Jurkat, Clone E6-1 (cell line): ENCODE results near the gene ALOX15. TPM values are rescaled to one million over a fixed set of nuclear protein-coding genes. Genes with fewer than 3 reads are reported as not detected.
"Not testable (repeated sequence)": the region's sequence is repeated elsewhere in the genome, so short reads cannot be mapped to it uniquely, and the experiment has no call there.

Experiments
- DNase-seq: peaks from one replicate; pipeline ENCODE4 v3.0.0-alpha.2; 2011; ENCODE audit warnings: low read depth, low spot score
- H3K4me3 ChIP-seq: 2 replicates; pipeline ENCODE4 v1.5.1; 2011; ENCODE audit warnings: mild to moderate bottlenecking, low read length, control low read depth, moderate library complexity
- polyA plus RNA-seq: library from polyadenylated mRNA; unstranded; fragments of >200 nt; gene quantifications from one replicate; pipeline ENCODE4 v1.2.1, GENCODE V29; 2012; ENCODE audit warnings: missing spikeins; ENCODE audit not compliant: insufficient read length, insufficient read depth

ALOX15 gene
- 1.7 TPM for polyA plus RNA-seq

GRCh38 chr17:4641297-4642195 is at the start of gene ALOX15:
Gene ALOX15 (minus strand): TSS chr17:4641678. CDS start chr17:4641651, 27 bp downstream.
- DNase-seq = no peak
- no peak within 1 kb of the TSS for H3K4me3 ChIP-seq

GRCh38 chr17:4690745-4691144 is 49.3 kb upstream of the ALOX15 start:
- H3K4me3 ChIP-seq = no peak overlapping the region
- DNase-seq = no peak

GRCh38 chr17:4689872-4690271 is 48.4 kb upstream of the ALOX15 start:
- H3K4me3 ChIP-seq, DNase-seq: not testable (repeated sequence)

GRCh38 chr17:4683739-4684138 is 42.3 kb upstream of the ALOX15 start:
- not testable (repeated sequence) for H3K4me3 ChIP-seq, DNase-seq

GRCh38 chr17:4679658-4680057 is 38.2 kb upstream of the ALOX15 start:
- H3K4me3 ChIP-seq = no peak overlapping the region
- DNase-seq = no peak

- no peak for DNase-seq
- H3K4me3 ChIP-seq = no peak overlapping the region
Observed at GRCh38 chr17:4678448-4679026, 37.1 kb upstream of the ALOX15 start.

- DNase-seq = no peak
- H3K4me3 ChIP-seq = no peak overlapping the region
Observed at GRCh38 chr17:4676791-4677190, 35.3 kb upstream of the ALOX15 start.

GRCh38 chr17:4675791-4676190 is 34.3 kb upstream of the ALOX15 start:
- DNase-seq = no peak
- H3K4me3 ChIP-seq = no peak overlapping the region

- no peak overlapping the region for H3K4me3 ChIP-seq
- DNase-seq = no peak
Observed at GRCh38 chr17:4674685-4674998, 33.2 kb upstream of the ALOX15 start.

- no peak for DNase-seq
- H3K4me3 ChIP-seq = no peak overlapping the region
Observed at GRCh38 chr17:4673986-4674684, 32.7 kb upstream of the ALOX15 start.

- no peak overlapping the region for H3K4me3 ChIP-seq
- DNase-seq = no peak
Observed at GRCh38 chr17:4673169-4673568, 31.7 kb upstream of the ALOX15 start.

GRCh38 chr17:4672751-4673150 is 31.3 kb upstream of the ALOX15 start:
- H3K4me3 ChIP-seq = no peak overlapping the region
- no peak for DNase-seq

GRCh38 chr17:4672055-4672630 is 30.7 kb upstream of the ALOX15 start:
- no peak for DNase-seq
- no peak overlapping the region for H3K4me3 ChIP-seq

- no peak for DNase-seq
- H3K4me3 ChIP-seq = no peak overlapping the region
Observed at GRCh38 chr17:4667166-4667565, 25.7 kb upstream of the ALOX15 start.

GRCh38 chr17:4666296-4666695 is 24.8 kb upstream of the ALOX15 start:
- no peak overlapping the region for H3K4me3 ChIP-seq

GRCh38 chr17:4665027-4665426 is 23.5 kb upstream of the ALOX15 start:
- H3K4me3 ChIP-seq = no peak overlapping the region
- no peak for DNase-seq

More at GRCh38 chr17:4666296-4666695, 24.8 kb upstream of the ALOX15 start:
- DNase-seq = no peak

GRCh38 chr17:4664230-4664629 is 22.8 kb upstream of the ALOX15 start:
- DNase-seq = no peak
- H3K4me3 ChIP-seq = no peak overlapping the region

GRCh38 chr17:4663711-4664110 is 22.2 kb upstream of the ALOX15 start:
- no peak overlapping the region for H3K4me3 ChIP-seq
- no peak for DNase-seq

GRCh38 chr17:4658478-4659305 is 17.2 kb upstream of the ALOX15 start:
- no peak for DNase-seq
- no peak overlapping the region for H3K4me3 ChIP-seq
